ENCODE data around the gene KANK3.
"Not testable (repeated sequence)": the region's sequence is repeated elsewhere in the genome, so short reads cannot be mapped to it uniquely, and the experiment has no call there.

KANK3 gene

GRCh38 chr19:8316351-8317125, 26.5 kb downstream of the KANK3 start:
- DNase-seq, result no peak

- not testable (repeated sequence) for DNase-seq
These were observed 28.0 kb downstream of the KANK3 start for GRCh38 chr19:8314981-8315640.

- DNase-seq, result no peak
These were observed 31.4 kb downstream of the KANK3 start for GRCh38 chr19:8311461-8312260.

GRCh38 chr19:8310342-8311055, 32.6 kb downstream of the KANK3 start:
- no peak for DNase-seq

- no peak for DNase-seq
These were observed 34.2 kb downstream of the KANK3 start for GRCh38 chr19:8308891-8309291.

- peak; percentile 91 for DNase-seq
These were observed 34.8 kb downstream of the KANK3 start, which contains the start of gene CD320 for GRCh38 chr19:8307965-8308866. Gene CD320, minus strand, starts transcription at chr19:8308358. Its CDS starts 68 bp downstream, at chr19:8308290.

- DNase-seq, result no peak
These were observed 35.6 kb downstream of the KANK3 start for GRCh38 chr19:8307400-8307964.

- DNase-seq, result no peak
These were observed 36.6 kb downstream of the KANK3 start for GRCh38 chr19:8306235-8307054.

- DNase-seq, result no peak
These were observed 37.3 kb downstream of the KANK3 start for GRCh38 chr19:8305798-8306197.

GRCh38 chr19:8304841-8305621, 38.0 kb downstream of the KANK3 start:
- no peak for DNase-seq

GRCh38 chr19:8302734-8303133, 40.3 kb downstream of the KANK3 start:
- no peak for DNase-seq

- no peak for DNase-seq
These were observed 40.7 kb downstream of the KANK3 start for GRCh38 chr19:8302357-8302691.

- not testable (repeated sequence) for DNase-seq
These were observed 51.7 kb downstream of the KANK3 start for GRCh38 chr19:8291337-8291736.

- DNase-seq, result not testable (repeated sequence)
These were observed 66.6 kb downstream of the KANK3 start for GRCh38 chr19:8276508-8276907.

Data from EL (cell line).